ENCODE results near the gene GBP5.
"Not testable (repeated sequence)": the region's sequence is repeated elsewhere in the genome, so short reads cannot be mapped to it uniquely, and the experiment has no call there.

GBP5 gene

GRCh38 chr1:89279011-89279466 is 6.4 kb upstream of the GBP5 start:
- DNase-seq = peak; percentile 51 to 83

- peak; percentile 49 to 79 for DNase-seq
Observed at GRCh38 chr1:89277725-89278124, 5.1 kb upstream of the GBP5 start.

GRCh38 chr1:89276690-89277089 is 4.0 kb upstream of the GBP5 start:
- DNase-seq = no peak

- DNase-seq = peak; percentile 78 to 96
Observed at GRCh38 chr1:89274411-89274857, 1.8 kb upstream of the GBP5 start.

GRCh38 chr1:89273324-89273778 is 691 bp upstream of the GBP5 start:
- no peak for DNase-seq

- DNase-seq = peak in 1 of 2 donors; percentile 53
Observed at GRCh38 chr1:89271341-89272015, 1.2 kb downstream of the GBP5 start.

- peak in 1 of 2 donors; percentile 44 for DNase-seq
Observed at GRCh38 chr1:89270423-89270822, 2.2 kb downstream of the GBP5 start.

- DNase-seq = peak in 1 of 2 donors; percentile 50
Observed at GRCh38 chr1:89269277-89269676, 3.4 kb downstream of the GBP5 start.

- no peak for DNase-seq
Observed at GRCh38 chr1:89262643-89263042, 10.0 kb downstream of the GBP5 start.

- DNase-seq = no peak
Observed at GRCh38 chr1:89261926-89262515, 10.6 kb downstream of the GBP5 start.

- DNase-seq = no peak
Observed at GRCh38 chr1:89260566-89261255, 11.9 kb downstream of the GBP5 start.

- DNase-seq = peak in 1 of 2 donors; percentile 49
Observed at GRCh38 chr1:89260042-89260441, 12.6 kb downstream of the GBP5 start.

GRCh38 chr1:89259283-89259971 is 13.2 kb downstream of the GBP5 start:
- DNase-seq = peak; percentile 50 to 80

- peak; percentile 30 to 51 for DNase-seq
Observed at GRCh38 chr1:89257041-89257440, 15.6 kb downstream of the GBP5 start.

- DNase-seq = not testable (repeated sequence)
Observed at GRCh38 chr1:89255581-89255980, 17.1 kb downstream of the GBP5 start.

GRCh38 chr1:89254658-89255287 is 17.9 kb downstream of the GBP5 start:
- no peak for DNase-seq

- DNase-seq = no peak
Observed at GRCh38 chr1:89243046-89243445, 29.6 kb downstream of the GBP5 start.
